GM19043 (cell line): Measurements from ENCODE around the gene NIPA2.
"Not testable (repeated sequence)": the region's sequence is repeated elsewhere in the genome, so short reads cannot be mapped to it uniquely, and the experiment has no call there.

ENCODE experiments used
- ATAC-seq: cut with Tn5 transposase; IDR thresholded peaks from one replicate; pipeline ENCODE4 v1.9.1; 2021; ENCODE audit warnings: low read depth; ENCODE audit not compliant: unreplicated experiment

Gene NIPA2

GRCh38 chr15:22838292-22839042, at the start of gene NIPA2:
Gene NIPA2, plus strand, starts transcription at chr15:22838666. Its CDS starts 13,066 bp downstream, at chr15:22851732.
- ATAC-seq, result peak; percentile 64

GRCh38 chr15:22794063-22794462, 44.4 kb upstream of the NIPA2 start:
- no peak for ATAC-seq

GRCh38 chr15:22794621-22795167, 43.8 kb upstream of the NIPA2 start:
- ATAC-seq, result no peak

- ATAC-seq, result no peak
These were observed 43.0 kb upstream of the NIPA2 start for GRCh38 chr15:22795206-22796063.

GRCh38 chr15:22796079-22796478, 42.4 kb upstream of the NIPA2 start:
- ATAC-seq, result no peak

GRCh38 chr15:22799902-22800301, 38.6 kb upstream of the NIPA2 start:
- no peak for ATAC-seq

- ATAC-seq, result not testable (repeated sequence)
These were observed 35.5 kb upstream of the NIPA2 start for GRCh38 chr15:22803006-22803405.

- no peak for ATAC-seq
These were observed 32.3 kb upstream of the NIPA2 start for GRCh38 chr15:22806156-22806555.

- ATAC-seq, result no peak
These were observed 31.8 kb upstream of the NIPA2 start for GRCh38 chr15:22806664-22807063.

GRCh38 chr15:22807831-22808230, 30.6 kb upstream of the NIPA2 start:
- ATAC-seq, result not testable (repeated sequence)

- no peak for ATAC-seq
These were observed 30.2 kb upstream of the NIPA2 start for GRCh38 chr15:22808240-22808639.

- no peak for ATAC-seq
These were observed 29.6 kb upstream of the NIPA2 start for GRCh38 chr15:22808761-22809280.

GRCh38 chr15:22810033-22810852, 28.2 kb upstream of the NIPA2 start:
- ATAC-seq, result no peak

- no peak for ATAC-seq
These were observed 27.6 kb upstream of the NIPA2 start for GRCh38 chr15:22810853-22811338.

GRCh38 chr15:22811640-22812039, 26.8 kb upstream of the NIPA2 start:
- no peak for ATAC-seq

GRCh38 chr15:22813844-22814243, 24.6 kb upstream of the NIPA2 start:
- ATAC-seq, result no peak

- ATAC-seq, result no peak
These were observed 22.7 kb upstream of the NIPA2 start for GRCh38 chr15:22815766-22816165.

- ATAC-seq, result no peak
These were observed 18.8 kb upstream of the NIPA2 start for GRCh38 chr15:22819651-22820050.

GRCh38 chr15:22823495-22824128, 14.9 kb upstream of the NIPA2 start:
- no peak for ATAC-seq

- ATAC-seq, result no peak
These were observed 11.3 kb upstream of the NIPA2 start for GRCh38 chr15:22827125-22827524.
